Urinary bladder (tissue), 4 donors: ENCODE results near the gene TC2N. TPM values are rescaled to one million over a fixed set of nuclear protein-coding genes. Genes with fewer than 3 reads are reported as not detected.
"Not testable (repeated sequence)": the region's sequence is repeated elsewhere in the genome, so short reads cannot be mapped to it uniquely, and the experiment has no call there.

Experiments
- DNase-seq: peaks from one replicate; pipeline ENCODE4 v3.0.0-alpha.2; 2015; ENCODE audit errors: extremely low spot score
- H3K27ac ChIP-seq: one replicate; pipeline ENCODE4 v1.5.1; 2013; ENCODE audit warnings: low read depth, mild to moderate bottlenecking, moderate library complexity
- H3K36me3 ChIP-seq: one replicate; pipeline ENCODE4 v1.6.1; 2013; ENCODE audit warnings: mild to moderate bottlenecking, moderate library complexity; ENCODE audit not compliant: insufficient read depth
- H3K4me1 ChIP-seq: one replicate; pipeline ENCODE4 v1.6.1; 2013; ENCODE audit warnings: mild to moderate bottlenecking, moderate library complexity; ENCODE audit not compliant: insufficient read depth
- H3K4me3 ChIP-seq: one replicate; pipeline ENCODE4 v1.5.1; 2013; ENCODE audit warnings: low read depth, low read length
- WGBS: extraction: QIAGEN DNeasy Blood & Tissue Kit; methylation state at CpG from one replicate; pipeline ENCODE4 v1.1.7; 2013; 5-methylcytosine and 5-hydroxymethylcytosine counted together
- polyA plus RNA-seq: library from polyadenylated mRNA; stranded (reverse); fragments of 200-250 nt; gene quantifications from one replicate; pipeline ENCODE4 v1.2.3, GENCODE V29; 2013
- total RNA-seq: library from RNA; depleted of rRNA; stranded (reverse); fragments of >200 nt; gene quantifications from one replicate; pipeline ENCODE4 v1.2.3, GENCODE V29; 2014
- donor health status: healthy with polysubstance abuse.
- donor health status: healthy.

Gene TC2N
- total and polyA plus RNA-seq, 2 donors: 9.8 to 46.8 TPM

GRCh38 chr14:91884664-91885063 is 17.3 kb upstream of the TC2N start:
- Histone ChIP-seq H3K4me3 (no peak overlapping the region), H3K27ac (no peak overlapping the region), H3K36me3 (no peaks in the 10 kb centered on the region), H3K4me1 (peaks cover 2% of the 10 kb centered on the region)
- DNase-seq: no peak
- 65% methylated on average over 6 of the region's 6 CpGs for WGBS

GRCh38 chr14:91883753-91884152 is 16.4 kb upstream of the TC2N start:
- H3K36me3 ChIP-seq: no peaks in the 10 kb centered on the region
- no peak for DNase-seq
- H3K4me1 ChIP-seq: peaks cover 2% of the 10 kb centered on the region
- H3K27ac ChIP-seq: no peak overlapping the region
- H3K4me3 ChIP-seq: no peak overlapping the region
- 72% methylated on average over 9 of the region's 9 CpGs for WGBS

GRCh38 chr14:91882776-91883175 is 15.4 kb upstream of the TC2N start:
- no peaks in the 10 kb centered on the region for H3K36me3 ChIP-seq

GRCh38 chr14:91882369-91882768 is 15.0 kb upstream of the TC2N start:
- Histone ChIP-seq H3K4me1 (peaks cover 2% of the 10 kb centered on the region), H3K27ac (no peak overlapping the region), H3K4me3 (no peak overlapping the region), H3K36me3 (no peaks in the 10 kb centered on the region)
- no peak for DNase-seq
- WGBS: 82% methylated on average over 5 of the region's 5 CpGs

More at GRCh38 chr14:91882776-91883175, 15.4 kb upstream of the TC2N start:
- no peak for DNase-seq
- Histone ChIP-seq H3K4me1 (peaks cover 2% of the 10 kb centered on the region), H3K27ac (no peak overlapping the region), H3K4me3 (no peak overlapping the region)
- WGBS: 76% methylated on average over 4 of the region's 4 CpGs

- Histone ChIP-seq H3K4me1 (no peaks in the 10 kb centered on the region), H3K36me3 (no peaks in the 10 kb centered on the region), H3K27ac (no peak overlapping the region), H3K4me3 (no peak overlapping the region)
- no peak for DNase-seq
- WGBS: 75% methylated on average over 6 of the region's 6 CpGs
Observed at GRCh38 chr14:91879196-91879595, 11.9 kb upstream of the TC2N start.

GRCh38 chr14:91878274-91878673 is 10.9 kb upstream of the TC2N start:
- 98% methylated on average over 5 of the region's 5 CpGs for WGBS
- no peak for DNase-seq
- no peak overlapping the region for H3K4me3 ChIP-seq
- no peak overlapping the region for H3K27ac ChIP-seq
- no peaks in the 10 kb centered on the region for H3K4me1 ChIP-seq
- no peaks in the 10 kb centered on the region for H3K36me3 ChIP-seq

GRCh38 chr14:91877376-91877915 is 10.1 kb upstream of the TC2N start:
- no peak overlapping the region for H3K4me3 ChIP-seq
- WGBS: 83% methylated on average over 13 of the region's 13 CpGs
- no peak for DNase-seq
- H3K36me3 ChIP-seq: no peaks in the 10 kb centered on the region
- H3K27ac ChIP-seq: no peak overlapping the region
- H3K4me1 ChIP-seq: no peaks in the 10 kb centered on the region

- H3K27ac ChIP-seq: no peak overlapping the region
- no peaks in the 10 kb centered on the region for H3K4me1 ChIP-seq
- 90% methylated on average over 6 of the region's 6 CpGs for WGBS
- H3K4me3 ChIP-seq: no peak overlapping the region
- DNase-seq: no peak
- H3K36me3 ChIP-seq: no peaks in the 10 kb centered on the region
Observed at GRCh38 chr14:91876492-91876891, 9.2 kb upstream of the TC2N start.

GRCh38 chr14:91875525-91876286 is 8.4 kb upstream of the TC2N start:
- DNase-seq: no peak
- 82% methylated on average over 9 of the region's 9 CpGs for WGBS
- no peaks in the 10 kb centered on the region for H3K4me1 ChIP-seq
- H3K27ac ChIP-seq: no peak overlapping the region
- H3K4me3 ChIP-seq: no peak overlapping the region
- H3K36me3 ChIP-seq: no peaks in the 10 kb centered on the region

- 77% methylated on average over 15 of the region's 15 CpGs for WGBS
- Histone ChIP-seq H3K4me1 (no peaks in the 10 kb centered on the region), H3K27ac (no peak overlapping the region), H3K36me3 (no peaks in the 10 kb centered on the region), H3K4me3 (no peak overlapping the region)
- DNase-seq: no peak
Observed at GRCh38 chr14:91873471-91874415, 6.4 kb upstream of the TC2N start.

GRCh38 chr14:91872517-91873470 is 5.5 kb upstream of the TC2N start:
- DNase-seq: no peak
- Histone ChIP-seq H3K4me3 (no peak overlapping the region), H3K27ac (peak overlapping the region; percentile 48), H3K4me1 (no peaks in the 10 kb centered on the region), H3K36me3 (no peaks in the 10 kb centered on the region)
- WGBS: 69% methylated on average over 15 of the region's 15 CpGs

GRCh38 chr14:91872011-91872501 is 4.7 kb upstream of the TC2N start:
- DNase-seq: no peak
- Histone ChIP-seq H3K4me1 (no peaks in the 10 kb centered on the region), H3K4me3 (no peak overlapping the region), H3K27ac (no peak overlapping the region), H3K36me3 (no peaks in the 10 kb centered on the region)
- WGBS: 53% methylated on average over 3 of the region's 3 CpGs

- not testable (repeated sequence) for H3K27ac ChIP-seq, H3K4me1 ChIP-seq, H3K36me3 ChIP-seq, DNase-seq, H3K4me3 ChIP-seq
- WGBS: 72% methylated on average over 4 of the region's 4 CpGs
Observed at GRCh38 chr14:91871401-91871800, 4.1 kb upstream of the TC2N start.
